NK-92 (cell line): ENCODE measurements around the gene LHB.

ENCODE experiments used
- DNase-seq: peaks from one replicate; lab custom pipeline; 2025; ENCODE audit not compliant: unreplicated experiment; lab: John Stamatoyannopoulos, UW

LHB gene

GRCh38 chr19:48986211-48986610 is 30.7 kb downstream of the LHB start:
- no peak for DNase-seq

GRCh38 chr19:48985711-48986110 is 31.2 kb downstream of the LHB start:
- no peak for DNase-seq

GRCh38 chr19:48982280-48982679 is 34.6 kb downstream of the LHB start:
- DNase-seq: no peak

- DNase-seq: no peak
Observed at GRCh38 chr19:48977061-48977460, 39.8 kb downstream of the LHB start.

- no peak for DNase-seq
Observed at GRCh38 chr19:48975947-48976847, 40.7 kb downstream of the LHB start.

- no peak for DNase-seq
Observed at GRCh38 chr19:48970923-48971395, 45.9 kb downstream of the LHB start.

- DNase-seq: no peak
Observed at GRCh38 chr19:48970139-48970766, 46.6 kb downstream of the LHB start.

GRCh38 chr19:48969276-48970138 is 47.4 kb downstream of the LHB start:
- no peak for DNase-seq

GRCh38 chr19:48968813-48969218 is 48.1 kb downstream of the LHB start:
- DNase-seq: no peak

GRCh38 chr19:48968179-48968661 is 48.7 kb downstream of the LHB start:
- no peak for DNase-seq

GRCh38 chr19:48967346-48968178 is 49.3 kb downstream of the LHB start:
- no peak for DNase-seq

GRCh38 chr19:48966541-48967345 is 50.1 kb downstream of the LHB start:
- no peak for DNase-seq
